DMS53 (cell line): ENCODE data around the gene DDX51.
A peak's percentile ranks its signal among the peaks of the same experiment; 100 is the strongest.

Source experiments
- DNase-seq: peaks from one replicate; lab custom pipeline; 2025; lab: John Stamatoyannopoulos, UW

The DDX51 gene

DNA sequence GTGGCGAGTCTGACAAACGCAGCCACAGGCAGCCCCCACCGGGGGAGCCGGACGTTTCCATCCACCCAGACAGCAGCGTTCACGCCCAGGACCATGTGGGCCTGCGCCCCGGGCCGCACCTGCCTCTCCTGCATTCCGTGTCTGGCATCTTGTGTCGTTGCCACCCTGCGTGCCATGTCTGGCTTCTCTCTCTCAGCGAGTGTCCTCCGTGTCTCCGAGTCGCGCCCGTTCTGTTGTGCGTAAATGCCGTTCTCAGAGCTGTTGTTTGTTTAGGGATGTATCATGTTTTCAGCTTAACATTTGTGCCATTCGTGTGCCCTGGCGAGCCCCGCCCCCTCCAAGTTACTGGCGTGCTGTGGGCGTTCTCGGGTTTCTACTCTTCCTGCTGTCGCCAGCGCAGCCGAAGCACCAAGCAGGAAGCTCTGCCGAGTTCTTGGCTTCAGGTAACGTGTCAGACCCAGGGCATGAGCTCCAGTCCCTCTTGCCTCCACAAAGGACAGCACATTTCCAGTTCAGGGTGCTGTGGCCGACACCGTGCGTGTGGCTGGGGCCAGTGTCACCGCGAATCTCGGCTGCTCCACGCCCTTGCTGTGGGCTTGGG lies 34.8 kb upstream of the DDX51 start:
- DNase-seq = peak; percentile 83

DNA sequence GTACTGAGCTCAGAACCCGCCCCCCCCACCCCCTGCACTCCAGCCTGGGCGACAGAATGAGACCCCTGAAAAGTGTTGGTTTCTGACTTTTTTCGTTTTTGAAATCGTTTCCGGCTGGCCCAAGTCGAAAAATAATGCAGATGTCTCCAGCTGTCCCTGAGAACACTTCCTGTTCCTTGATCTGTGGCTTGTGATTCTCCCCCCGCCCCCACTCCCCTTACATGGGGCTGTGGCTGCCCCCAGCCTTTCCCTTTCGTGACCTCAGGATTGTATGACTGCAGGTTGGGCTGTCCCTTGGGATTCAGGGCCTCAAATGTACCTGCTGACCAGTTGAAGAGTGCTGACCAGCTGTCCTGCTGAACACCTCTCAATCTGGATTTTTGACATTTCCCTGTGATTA lies 34.2 kb upstream of the DDX51 start:
- peak; percentile 56 for DNase-seq

DNA sequence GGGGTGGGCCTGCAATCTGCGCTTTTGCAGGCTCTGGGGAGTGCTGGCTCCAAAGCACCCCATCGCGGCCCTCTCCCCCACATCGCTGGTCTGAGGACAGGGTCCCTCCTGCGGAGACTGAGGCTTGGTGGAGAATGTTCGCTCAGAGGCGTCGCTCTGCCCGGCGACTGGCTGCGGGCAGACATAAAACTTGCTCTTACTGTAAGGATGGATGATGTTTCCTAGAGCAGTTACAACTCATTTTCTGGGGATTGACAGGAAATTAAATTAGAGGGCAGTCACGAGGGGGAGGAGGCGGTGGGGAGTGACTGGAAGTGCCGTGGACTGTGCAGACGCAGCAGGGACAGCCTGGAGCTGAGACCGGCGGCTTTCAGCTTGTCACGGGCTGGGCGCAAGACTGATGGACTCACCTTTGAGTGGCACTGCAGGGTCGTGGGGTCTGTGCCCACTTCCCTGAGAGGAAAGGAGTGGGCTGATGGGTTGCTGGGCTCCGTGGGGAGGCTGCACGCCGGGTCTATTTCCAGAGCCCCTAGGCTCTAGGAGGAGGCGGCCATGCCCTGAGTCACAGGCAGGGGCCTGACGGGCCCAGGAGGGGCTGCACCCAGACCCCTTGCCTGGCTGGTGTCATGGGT lies 32.9 kb upstream of the DDX51 start:
- no peak for DNase-seq

DNA sequence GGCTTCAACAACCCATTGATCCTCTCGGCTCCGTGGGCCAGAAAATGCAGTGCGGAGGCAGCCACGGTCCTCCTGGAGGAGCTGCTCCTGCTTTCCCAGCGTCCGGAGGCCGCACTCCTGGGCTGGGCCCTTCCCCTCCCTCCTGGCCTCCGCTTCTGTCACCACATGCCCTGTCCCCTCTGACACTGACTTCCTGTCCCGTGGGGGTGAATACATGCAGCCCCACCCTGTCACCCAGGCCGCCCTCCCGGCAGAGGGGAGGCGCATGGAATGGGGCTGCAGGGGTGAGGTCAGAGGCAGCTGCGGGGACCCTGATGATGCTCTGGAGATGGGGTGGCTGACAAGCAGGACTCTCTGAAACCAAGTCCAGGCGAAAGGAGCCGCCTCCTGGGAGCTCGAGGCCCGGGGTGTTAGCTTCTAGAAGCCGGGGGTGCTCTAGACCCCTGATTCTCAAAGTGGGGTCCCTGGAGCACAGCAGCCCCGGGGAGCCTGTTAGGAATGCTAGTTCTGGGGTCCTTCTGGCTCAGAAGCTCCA lies 32.3 kb upstream of the DDX51 start:
- no peak for DNase-seq

DNA sequence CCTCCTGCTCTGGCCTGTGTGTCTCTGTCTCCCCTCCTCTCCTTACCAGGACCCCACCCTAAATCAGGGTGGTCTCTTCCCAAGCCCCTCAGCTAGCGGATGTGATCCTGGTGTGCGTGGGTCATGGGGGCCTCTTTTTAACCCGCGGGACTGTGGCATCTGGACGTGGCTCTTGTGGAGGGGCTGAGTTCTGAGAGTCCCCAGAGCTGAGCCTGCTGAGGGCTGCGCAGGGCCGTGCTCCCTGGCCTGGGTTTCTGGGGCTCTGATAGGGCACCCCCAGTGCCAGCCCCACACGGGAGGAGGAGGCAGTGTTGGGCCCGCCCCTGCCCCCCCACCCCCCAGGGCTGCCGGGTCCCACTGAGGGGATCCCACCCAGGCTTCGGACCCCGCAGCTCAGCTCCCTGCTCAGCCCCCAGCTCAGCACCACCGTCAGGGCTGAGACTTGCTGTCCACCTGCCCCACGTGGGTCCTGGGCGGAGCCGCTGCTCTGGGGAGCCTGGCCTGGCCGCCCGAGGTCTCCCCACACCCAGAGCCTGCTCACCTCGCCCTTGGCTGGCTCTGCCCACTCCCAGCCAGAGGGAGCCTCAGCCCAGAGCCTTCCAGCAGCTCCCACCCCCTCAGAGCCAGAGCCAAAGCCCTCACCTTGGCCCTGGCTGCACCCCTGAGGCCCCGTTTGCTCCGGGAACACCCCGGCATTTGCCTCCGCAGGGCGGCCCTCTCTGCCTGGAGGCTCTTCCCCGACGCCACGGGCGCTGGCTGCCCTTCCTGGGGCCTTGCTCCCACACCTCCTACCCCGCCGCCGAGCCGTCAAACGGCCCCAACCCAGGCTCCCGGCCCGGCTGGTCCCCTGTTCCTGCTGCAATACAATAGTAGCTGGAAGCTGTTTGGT lies 31.6 kb upstream of the DDX51 start:
- DNase-seq = no peak

DNA sequence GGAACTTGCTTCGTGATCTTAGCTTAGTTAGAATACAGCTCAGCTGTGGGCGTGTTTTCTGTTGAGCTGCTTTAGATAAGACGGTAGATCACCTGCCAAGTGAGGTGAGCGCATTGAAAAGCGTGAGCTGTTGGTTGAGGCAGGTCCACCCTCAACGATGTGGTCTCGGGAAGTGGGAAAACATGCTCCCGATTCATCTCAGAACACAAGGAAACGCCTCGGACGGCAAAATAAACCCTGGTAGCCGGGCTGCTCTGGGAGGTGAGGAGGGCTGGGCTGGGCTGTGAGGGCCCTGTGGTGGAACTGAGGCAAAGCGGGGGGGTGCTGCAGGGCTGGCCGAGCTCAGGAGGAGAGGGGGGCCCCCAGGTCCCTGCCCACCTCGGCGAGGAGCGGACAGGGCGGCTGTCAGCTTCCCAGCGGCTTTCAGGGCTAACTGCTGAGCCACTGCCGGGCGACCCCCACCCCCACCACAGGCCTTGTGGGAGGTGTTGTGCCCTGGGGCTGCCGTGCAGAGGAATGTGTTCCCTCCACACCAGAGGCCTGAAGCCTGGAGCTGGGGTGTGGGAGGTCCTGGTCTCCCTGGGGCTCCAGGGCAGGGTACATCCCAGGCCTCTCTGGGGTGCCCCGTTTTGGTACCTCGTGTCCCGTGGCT lies 30.8 kb upstream of the DDX51 start:
- DNase-seq = no peak

DNA sequence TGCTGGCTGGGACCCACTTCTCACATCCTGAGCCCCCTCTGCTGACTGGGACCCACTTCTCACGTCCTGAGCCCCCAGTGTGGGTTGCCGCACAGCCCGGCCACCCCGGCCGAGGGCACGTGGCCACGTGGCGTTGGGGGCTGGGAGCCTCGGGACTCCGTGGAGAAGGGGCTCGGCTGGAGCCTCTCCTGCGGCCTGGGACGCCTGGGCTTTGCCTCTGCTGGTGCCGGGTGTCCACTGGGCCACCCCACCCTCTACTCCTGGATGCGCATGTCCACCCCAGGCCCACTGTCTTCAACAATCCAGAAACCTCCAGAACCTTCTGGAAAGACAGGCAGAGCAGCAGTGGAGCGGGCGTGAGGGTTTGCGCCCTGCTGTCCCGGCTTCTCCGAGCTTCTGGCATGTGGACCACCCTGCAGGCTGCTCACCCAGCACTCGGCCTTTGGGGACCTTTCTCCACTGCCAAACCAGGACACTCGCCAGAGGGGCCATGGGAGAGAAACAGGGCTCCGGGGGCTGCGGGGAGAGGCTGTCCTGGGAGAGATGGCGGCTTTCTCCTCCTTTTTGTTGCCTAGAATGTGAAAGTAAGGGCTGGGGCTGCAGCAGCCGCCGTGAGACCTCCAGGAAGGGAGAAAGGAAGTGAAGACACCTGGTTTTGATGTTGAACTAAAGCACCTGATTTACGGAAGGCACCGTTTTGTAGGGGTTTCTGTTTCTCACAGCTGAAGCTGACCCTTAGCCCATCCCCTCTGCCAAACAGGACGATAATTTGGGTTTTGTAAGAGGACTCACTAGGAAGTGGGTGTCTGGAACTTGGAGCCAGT lies 30.1 kb upstream of the DDX51 start:
- no peak for DNase-seq

DNA sequence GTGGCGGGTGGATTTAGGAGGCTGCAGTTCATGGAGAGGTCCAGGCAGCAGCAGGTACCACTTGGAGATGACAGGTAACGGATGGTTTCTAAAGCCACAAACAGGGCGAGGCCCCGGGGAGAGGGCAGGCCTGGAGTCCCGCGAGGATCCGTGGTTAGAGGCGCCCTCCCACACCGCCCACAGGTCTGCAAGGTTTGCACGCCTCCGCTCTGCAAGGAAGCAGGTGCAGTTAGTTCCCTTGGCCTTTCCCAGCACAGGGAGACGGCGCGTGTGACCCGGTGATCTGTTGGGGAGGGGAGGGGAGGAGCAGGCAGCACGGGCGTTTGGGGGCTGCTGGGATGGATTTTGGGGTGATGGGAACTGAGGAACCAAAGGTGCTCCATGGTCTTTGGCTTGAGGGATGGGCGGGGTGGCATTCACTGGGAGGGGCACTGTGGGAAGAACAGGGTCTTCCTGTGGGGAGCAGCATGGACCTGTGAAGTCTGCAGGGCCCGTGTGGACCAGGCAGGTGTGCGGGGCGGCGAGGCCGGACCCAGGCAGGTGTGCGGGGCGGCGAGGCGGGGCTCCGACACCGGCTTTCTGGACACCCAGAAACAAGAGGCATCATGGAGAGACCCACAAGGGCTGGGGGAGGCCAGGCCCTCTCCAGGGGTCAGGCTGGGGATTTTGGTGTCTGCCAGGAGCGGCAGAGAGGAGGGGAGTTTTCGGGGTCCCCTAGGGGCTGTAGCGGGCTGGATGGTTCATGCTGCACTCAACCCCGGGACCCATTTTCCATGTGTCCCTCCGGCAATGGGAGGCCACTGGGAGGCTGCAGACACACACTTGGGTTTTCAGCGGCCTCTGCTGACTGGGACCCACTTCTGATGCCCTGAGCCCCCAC lies 29.3 kb upstream of the DDX51 start:
- peak; percentile 23 for DNase-seq

DNA sequence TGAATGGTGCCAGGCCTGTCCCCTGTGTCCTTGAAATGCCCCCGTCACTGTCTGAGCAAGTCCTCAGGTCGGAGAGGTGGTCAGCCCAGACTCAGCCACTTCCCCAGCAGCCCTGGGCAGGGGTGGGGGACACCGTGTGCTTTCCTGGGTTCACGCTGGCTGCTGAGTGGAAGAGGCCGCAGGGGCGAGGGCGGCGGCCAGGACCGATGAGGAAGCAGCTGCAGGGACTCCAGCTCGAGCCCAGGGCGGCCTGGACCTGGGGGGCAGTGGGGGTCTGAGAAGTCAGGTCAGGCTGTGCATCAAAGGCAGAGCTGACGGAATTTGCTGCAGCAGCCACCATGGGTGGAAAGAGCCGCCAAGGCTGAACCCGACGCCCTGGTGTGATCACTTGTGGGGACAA lies 28.5 kb upstream of the DDX51 start:
- DNase-seq = no peak

DNA sequence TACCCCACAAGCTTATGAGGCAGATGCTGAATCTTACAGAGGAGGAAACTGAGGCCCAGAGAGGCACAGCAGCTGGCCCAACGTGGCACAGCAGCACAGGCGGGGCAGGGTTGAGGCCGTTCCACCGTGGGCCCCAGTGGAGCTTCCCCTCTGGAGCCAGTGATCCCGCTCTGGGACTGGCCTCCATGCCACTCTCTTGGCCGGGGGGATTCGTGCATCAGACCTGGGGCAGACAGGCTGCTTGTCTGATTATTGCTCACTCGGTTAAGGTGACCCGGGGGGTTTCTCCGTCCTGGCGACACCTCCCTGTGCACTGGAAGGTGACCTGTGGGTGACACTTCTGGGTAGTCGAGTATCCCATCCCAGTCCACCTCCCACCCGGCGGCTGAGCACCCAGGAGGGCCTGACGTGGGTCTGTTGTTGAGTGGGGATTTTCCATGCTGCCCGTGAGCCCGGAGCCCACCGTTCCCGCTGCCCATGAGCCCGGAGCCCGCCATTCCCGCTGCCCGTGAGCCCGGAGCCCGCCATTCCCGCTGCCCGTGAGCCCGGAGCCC lies 27.9 kb upstream of the DDX51 start:
- DNase-seq = no peak

DNA sequence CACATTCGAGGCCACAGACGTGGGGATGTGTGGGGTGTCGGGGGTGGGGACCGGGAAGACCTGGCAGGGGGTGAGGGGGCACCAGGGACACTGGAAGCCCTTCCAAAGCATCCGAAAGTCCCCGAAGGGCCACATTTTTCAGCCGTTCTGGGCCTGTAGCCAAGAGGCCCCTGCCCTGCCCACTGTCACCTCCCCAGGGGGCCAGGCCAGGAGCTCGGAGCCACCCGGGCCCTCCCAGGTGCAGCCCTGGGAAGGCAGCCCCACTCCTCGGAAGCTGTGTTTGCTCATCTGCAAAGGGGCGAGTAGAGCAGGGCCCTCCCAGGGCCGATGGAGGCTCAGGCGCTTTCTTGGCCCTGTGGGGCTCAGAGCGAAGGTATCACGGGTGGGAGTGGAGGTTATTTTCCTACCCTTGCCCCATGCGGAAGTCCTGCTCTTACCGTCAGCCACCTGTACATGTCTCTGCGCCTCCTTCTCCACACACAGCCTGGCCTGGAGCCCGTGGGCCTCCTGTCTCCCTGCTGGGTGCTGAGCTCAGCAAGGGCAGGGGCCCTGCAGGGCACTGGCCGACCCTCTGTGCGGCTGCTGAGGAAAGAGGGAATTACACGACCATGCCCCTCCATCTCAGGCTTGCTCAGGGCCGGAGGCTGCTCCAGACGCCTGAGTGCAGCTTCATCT lies 27.3 kb upstream of the DDX51 start:
- DNase-seq = no peak

DNA sequence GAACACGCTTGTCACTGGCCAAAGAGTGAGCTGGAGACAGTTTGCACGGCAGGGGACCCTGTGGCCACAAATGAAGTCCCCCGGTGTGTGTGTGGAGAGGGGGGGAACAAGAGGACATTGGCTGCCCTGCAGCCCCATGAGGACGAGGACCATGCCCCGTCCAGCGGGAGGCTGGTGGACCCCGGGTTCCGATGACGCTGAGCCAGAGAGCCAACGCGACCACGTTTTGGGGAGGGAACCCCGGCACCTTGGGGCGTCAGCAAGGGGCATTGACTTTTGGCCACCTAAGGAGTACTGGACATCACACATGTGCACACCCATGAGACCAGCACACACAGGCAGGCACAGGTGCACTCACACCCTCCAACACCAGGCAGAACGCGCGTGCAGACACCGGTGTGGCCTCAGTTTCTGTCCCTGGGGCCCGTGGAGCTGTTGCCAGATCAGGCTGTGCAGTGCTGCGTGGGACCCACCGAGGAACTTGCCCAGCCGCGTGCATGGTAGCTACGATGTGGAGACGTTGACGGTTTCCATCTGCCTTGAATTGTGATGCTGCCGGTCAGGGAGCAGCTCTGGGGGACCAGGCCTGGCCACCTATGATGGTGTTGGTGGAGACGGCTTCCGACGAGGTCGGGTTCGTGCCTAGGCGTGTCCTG lies 26.6 kb upstream of the DDX51 start:
- no peak for DNase-seq

DNA sequence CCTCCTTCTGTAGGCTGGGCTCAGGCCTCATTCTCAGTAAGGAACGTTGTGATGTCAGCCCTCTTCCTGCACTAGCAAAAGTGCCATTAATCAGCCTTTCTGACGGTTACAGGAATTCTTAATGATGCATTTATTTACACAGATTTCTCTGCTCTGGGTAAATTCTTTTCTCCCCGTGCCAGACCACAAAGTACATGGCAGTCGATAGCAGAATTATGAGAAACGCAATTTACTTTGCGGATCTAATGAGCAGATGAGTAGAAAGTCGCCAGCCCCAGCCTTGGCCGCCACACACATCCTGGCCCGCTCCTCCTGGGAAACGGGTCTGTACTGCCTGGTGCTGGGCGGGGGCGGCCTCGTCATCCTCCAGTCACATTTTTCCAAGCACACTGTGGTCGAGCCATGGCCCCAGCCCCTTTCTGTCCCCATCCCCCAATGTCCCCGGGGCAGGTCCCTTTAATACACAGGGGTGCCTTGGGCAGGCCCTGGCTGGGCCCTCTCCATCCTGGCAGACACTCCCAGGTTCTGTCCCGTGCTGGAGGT lies 26.0 kb upstream of the DDX51 start:
- DNase-seq = no peak

DNA sequence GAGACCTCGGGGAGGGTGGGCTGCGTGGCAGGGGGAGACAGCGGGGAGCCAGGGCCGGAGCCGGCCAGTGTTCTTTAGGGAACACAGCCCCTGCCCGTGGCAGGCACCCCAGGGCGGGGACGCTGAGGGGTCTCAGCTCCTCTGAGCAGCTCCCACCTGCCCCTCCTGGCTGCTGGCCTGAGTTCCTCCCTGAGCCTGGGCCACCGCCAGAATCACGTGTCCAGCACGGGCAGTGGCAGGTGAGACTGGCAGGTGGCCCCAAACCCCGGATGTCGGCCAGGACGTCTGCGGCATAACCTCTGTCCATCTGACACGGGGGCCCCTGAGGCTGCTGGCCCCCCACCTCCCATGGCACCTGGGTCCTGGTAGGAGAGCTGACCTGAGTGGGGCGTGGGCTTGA lies 25.3 kb upstream of the DDX51 start:
- peak; percentile 39 for DNase-seq

DNA sequence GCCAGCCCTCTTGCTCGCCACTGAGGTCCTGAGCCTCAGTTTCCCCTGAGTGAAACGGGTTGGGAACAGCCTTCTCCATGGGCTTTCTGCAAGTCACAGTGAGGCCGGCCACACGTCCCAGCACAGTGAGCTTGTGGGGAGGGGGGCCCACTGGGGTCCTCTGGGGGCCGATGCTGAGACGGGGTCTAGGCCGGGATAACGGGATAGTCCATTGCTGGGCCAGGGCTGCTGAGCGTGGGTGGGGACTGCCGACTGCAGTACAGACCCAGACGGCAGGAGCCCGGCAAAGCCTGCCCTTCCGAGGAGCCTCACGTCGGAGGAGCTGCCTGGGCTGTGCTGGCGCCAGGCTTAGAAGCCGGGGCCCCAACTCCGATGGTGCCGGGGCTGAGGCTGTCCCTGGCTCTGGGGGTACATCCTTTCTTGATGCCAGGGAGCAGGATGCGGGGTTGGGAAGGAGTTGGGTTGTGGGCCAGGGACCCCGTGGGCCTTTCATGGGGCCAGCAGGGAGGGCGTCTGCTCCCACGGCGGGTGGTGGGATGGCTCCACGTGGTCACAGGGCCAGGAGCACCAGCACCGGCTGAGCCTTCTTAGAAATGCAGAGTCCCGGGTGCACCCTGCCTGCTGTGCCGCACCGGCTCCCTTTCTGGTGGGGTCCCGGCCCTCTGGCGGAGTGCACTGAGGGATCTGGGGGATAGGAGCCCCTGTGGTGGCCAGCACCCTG lies 24.4 kb upstream of the DDX51 start:
- no peak for DNase-seq

DNA sequence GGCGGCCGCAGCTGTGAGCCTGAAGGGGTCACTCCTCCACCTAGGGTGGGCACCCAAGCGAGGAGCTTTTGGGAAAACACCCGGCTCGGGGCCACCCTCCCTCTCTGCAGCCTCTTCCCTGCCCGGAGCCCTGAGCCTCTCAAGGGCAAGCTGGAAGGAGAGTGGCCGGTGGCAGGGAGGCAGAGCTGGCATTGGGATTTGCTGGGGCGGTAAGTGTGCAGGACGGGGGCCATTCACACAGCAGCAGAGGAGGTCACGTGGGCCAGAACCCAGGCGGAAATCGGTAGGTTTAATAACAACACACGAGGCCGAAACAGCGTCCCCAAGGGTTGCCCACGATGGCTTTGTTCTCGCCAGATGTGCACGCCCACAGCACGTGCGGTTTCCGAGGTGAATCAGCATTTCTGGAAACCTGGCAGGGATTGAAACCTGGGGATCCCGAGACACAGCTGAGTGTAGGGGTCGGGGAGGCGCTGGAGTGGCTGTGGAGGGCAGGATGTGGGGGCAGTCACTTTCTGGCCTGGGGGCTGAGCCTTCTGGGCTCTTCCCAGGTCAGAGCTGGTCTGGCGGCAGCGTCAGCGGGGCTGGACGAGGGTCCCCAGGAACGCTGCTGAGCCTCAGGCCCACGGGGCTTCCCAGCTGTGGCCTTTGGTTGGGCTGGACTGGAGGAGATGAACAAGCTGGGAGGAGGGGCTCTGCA lies 23.6 kb upstream of the DDX51 start:
- DNase-seq = no peak

DNA sequence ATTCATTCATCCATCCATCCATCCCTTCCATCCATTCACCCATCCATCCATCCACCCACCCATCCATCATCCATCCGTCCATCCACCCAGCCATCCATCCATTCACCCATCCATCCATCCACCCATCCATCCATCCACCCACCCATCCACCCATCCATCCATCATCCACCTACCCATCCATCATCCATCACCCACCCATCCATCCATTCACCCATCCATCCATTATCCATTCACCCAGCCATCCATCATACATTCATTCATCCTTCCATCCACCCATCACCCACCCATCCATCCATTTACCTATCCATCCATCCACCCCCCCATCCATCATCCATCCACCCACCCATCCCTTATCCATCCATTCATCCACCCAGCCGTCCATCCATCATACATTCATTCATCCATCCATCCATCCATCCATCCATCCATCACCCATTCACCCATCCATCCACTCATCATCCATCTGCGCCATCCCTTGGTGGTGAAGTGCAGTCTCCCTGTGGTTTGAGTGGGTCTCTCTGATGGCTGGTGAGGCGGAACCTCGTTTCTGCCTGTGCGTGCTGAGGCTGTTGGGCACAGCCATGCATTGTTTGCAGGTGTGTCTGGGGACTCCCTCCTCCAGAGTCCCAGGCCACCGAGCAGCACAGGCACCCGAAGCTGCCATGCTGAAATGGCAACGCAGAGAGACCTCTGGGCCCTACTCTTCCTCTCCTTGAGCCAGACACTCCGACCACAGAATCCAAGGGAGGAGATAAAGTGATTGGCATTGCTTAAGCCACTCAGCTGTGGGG lies 22.9 kb upstream of the DDX51 start:
- DNase-seq = no peak
